Gastroesophageal sphincter (tissue), 3 donors: Measurements from ENCODE around the gene TBC1D32.

Experiments
- POLR2AphosphoS5 ChIP-seq: sonication (generic); formaldehyde crosslinking; IDR thresholded peaks from one replicate; pipeline ENCODE4 v1.6.1; 2017; ENCODE audit warnings: antibody characterized with exemption
- TF ChIP-seq, protein P1 (sequence below), 4 experiments: fragments of 200-600 bp in 2 of 4; fragments of 450-650 bp in 2 of 4; sonication (generic) in 1 of 4; IDR thresholded peaks; one replicate each; pipeline ENCODE4 v1.5.1; 2017 to 2019; ENCODE audit warnings: antibody characterized with exemption in 4 of 4, mild to moderate bottlenecking in 2 of 4, moderate library complexity in 2 of 4

DNA sequence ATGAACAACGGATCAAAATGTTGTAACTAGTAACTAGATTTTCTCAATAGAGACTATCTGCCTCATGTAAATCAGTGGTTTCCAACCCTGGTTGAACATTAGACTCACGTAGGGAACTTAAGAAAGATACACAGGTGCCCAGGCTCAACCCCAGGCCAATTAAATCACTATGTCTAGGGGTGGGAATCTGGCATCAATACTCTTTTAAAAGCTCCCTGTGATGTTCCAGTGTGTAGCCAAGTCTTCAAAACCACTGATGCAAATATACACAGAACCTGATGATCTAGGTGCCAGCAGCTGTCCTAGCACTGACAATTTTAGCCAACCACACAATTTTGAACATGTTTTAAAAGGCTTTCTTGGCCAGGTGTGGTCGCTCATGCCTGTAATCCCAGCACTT lies 128.7 kb downstream of the TBC1D32 start:
- TF ChIP-seq, protein P1, sequence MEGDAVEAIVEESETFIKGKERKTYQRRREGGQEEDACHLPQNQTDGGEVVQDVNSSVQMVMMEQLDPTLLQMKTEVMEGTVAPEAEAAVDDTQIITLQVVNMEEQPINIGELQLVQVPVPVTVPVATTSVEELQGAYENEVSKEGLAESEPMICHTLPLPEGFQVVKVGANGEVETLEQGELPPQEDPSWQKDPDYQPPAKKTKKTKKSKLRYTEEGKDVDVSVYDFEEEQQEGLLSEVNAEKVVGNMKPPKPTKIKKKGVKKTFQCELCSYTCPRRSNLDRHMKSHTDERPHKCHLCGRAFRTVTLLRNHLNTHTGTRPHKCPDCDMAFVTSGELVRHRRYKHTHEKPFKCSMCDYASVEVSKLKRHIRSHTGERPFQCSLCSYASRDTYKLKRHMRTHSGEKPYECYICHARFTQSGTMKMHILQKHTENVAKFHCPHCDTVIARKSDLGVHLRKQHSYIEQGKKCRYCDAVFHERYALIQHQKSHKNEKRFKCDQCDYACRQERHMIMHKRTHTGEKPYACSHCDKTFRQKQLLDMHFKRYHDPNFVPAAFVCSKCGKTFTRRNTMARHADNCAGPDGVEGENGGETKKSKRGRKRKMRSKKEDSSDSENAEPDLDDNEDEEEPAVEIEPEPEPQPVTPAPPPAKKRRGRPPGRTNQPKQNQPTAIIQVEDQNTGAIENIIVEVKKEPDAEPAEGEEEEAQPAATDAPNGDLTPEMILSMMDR (IDR thresholded peaks at IDR 0.05), result no peak
- no peak for TF ChIP-seq POLR2AphosphoS5
